T-helper 2 cell treated with Interferon-gamma antibody and Interleukin-4, amounts not matched to agents 5 μg/mL and 100 μg/mL, for 36 hours (primary cell): Measurements from ENCODE around the gene STRIP1.
A peak's percentile ranks its signal among the peaks of the same experiment; 100 is the strongest.

Source experiments
- DNase-seq: peaks from one replicate; pipeline ENCODE4 v3.0.0; 2021; ENCODE audit warnings: low spot score
- H3K27ac Mint-ChIP-seq: one replicate; pipeline ENCODE4 v1.8.0; 2021; ENCODE audit warnings: mild to moderate bottlenecking, mixed read lengths
- H3K27me3 Mint-ChIP-seq: one replicate; pipeline ENCODE4 v1.8.0; 2021; ENCODE audit warnings: low read depth, mixed read lengths
- H3K36me3 Mint-ChIP-seq: one replicate; pipeline ENCODE4 v1.8.0; 2021; ENCODE audit warnings: low read depth, mixed read lengths
- H3K4me1 Mint-ChIP-seq: one replicate; pipeline ENCODE4 v1.8.0; 2021; ENCODE audit warnings: low read depth, mixed read lengths
- H3K4me3 Mint-ChIP-seq: one replicate; pipeline ENCODE4 v1.8.0; 2022; ENCODE audit warnings: mild to moderate bottlenecking, moderate library complexity, mixed read lengths
- H3K9me3 Mint-ChIP-seq: one replicate; pipeline ENCODE4 v1.8.0; 2021; ENCODE audit warnings: mixed read lengths

The STRIP1 gene

GRCh38 chr1:109997867-109998229, 36.6 kb upstream of the STRIP1 start:
- no peak overlapping the region for H3K4me3 Mint-ChIP-seq
- DNase-seq, result no peak
- no peaks in the 10 kb centered on the region for H3K27me3 Mint-ChIP-seq
- no peak overlapping the region for H3K27ac Mint-ChIP-seq
- peaks cover 6% of the 10 kb centered on the region for H3K36me3 Mint-ChIP-seq
- H3K9me3 Mint-ChIP-seq, result no peaks in the 10 kb centered on the region
- H3K4me1 Mint-ChIP-seq, result peaks cover 12% of the 10 kb centered on the region

GRCh38 chr1:110002695-110003094, 31.7 kb upstream of the STRIP1 start:
- H3K36me3 Mint-ChIP-seq, result peaks cover 6% of the 10 kb centered on the region

GRCh38 chr1:110003747-110004428, 30.5 kb upstream of the STRIP1 start:
- peak overlapping the region; percentile 28 for H3K4me3 Mint-ChIP-seq
- H3K4me1 Mint-ChIP-seq, result peaks cover 27% of the 10 kb centered on the region
- peak; percentile 49 for DNase-seq
- no peaks in the 10 kb centered on the region for H3K27me3 Mint-ChIP-seq
- no peaks in the 10 kb centered on the region for H3K9me3 Mint-ChIP-seq
- H3K27ac Mint-ChIP-seq, result peak overlapping the region; percentile 27
- peaks cover 6% of the 10 kb centered on the region for H3K36me3 Mint-ChIP-seq

More at GRCh38 chr1:110002695-110003094, 31.7 kb upstream of the STRIP1 start:
- Mint-ChIP-seq H3K27me3 (no peaks in the 10 kb centered on the region), H3K4me1 (peaks cover 27% of the 10 kb centered on the region), H3K4me3 (no peak overlapping the region), H3K27ac (no peak overlapping the region), H3K9me3 (no peaks in the 10 kb centered on the region)
- DNase-seq, result no peak

GRCh38 chr1:110004583-110004982, 29.8 kb upstream of the STRIP1 start:
- Mint-ChIP-seq H3K36me3 (peaks cover 10% of the 10 kb centered on the region), H3K27ac (no peak overlapping the region), H3K27me3 (no peaks in the 10 kb centered on the region), H3K4me1 (peaks cover 24% of the 10 kb centered on the region), H3K9me3 (no peaks in the 10 kb centered on the region), H3K4me3 (no peak overlapping the region)
- no peak for DNase-seq

- no peak for DNase-seq
- no peak overlapping the region for H3K4me3 Mint-ChIP-seq
- H3K9me3 Mint-ChIP-seq, result no peaks in the 10 kb centered on the region
- H3K36me3 Mint-ChIP-seq, result peaks cover 19% of the 10 kb centered on the region
- no peak overlapping the region for H3K27ac Mint-ChIP-seq
- no peaks in the 10 kb centered on the region for H3K27me3 Mint-ChIP-seq
- H3K4me1 Mint-ChIP-seq, result peaks cover 24% of the 10 kb centered on the region
Measured at GRCh38 chr1:110005971-110006370, 28.5 kb upstream of the STRIP1 start.

GRCh38 chr1:110006516-110006915, 27.9 kb upstream of the STRIP1 start:
- H3K27ac Mint-ChIP-seq, result no peak overlapping the region
- peaks cover 26% of the 10 kb centered on the region for H3K4me1 Mint-ChIP-seq
- H3K36me3 Mint-ChIP-seq, result peaks cover 23% of the 10 kb centered on the region
- no peak for DNase-seq
- H3K4me3 Mint-ChIP-seq, result no peak overlapping the region
- no peaks in the 10 kb centered on the region for H3K9me3 Mint-ChIP-seq
- no peaks in the 10 kb centered on the region for H3K27me3 Mint-ChIP-seq

GRCh38 chr1:110007046-110007830, 27.2 kb upstream of the STRIP1 start:
- peaks cover 29% of the 10 kb centered on the region for H3K4me1 Mint-ChIP-seq
- H3K4me3 Mint-ChIP-seq, result no peak overlapping the region
- H3K27ac Mint-ChIP-seq, result no peak overlapping the region
- H3K27me3 Mint-ChIP-seq, result no peaks in the 10 kb centered on the region
- no peak for DNase-seq
- H3K9me3 Mint-ChIP-seq, result no peaks in the 10 kb centered on the region
- H3K36me3 Mint-ChIP-seq, result peaks cover 29% of the 10 kb centered on the region

- Mint-ChIP-seq H3K4me1 (peaks cover 14% of the 10 kb centered on the region), H3K27me3 (no peaks in the 10 kb centered on the region), H3K9me3 (no peaks in the 10 kb centered on the region), H3K27ac (no peak overlapping the region), H3K36me3 (peaks cover 32% of the 10 kb centered on the region), H3K4me3 (no peak overlapping the region)
- DNase-seq, result no peak
Measured at GRCh38 chr1:110008971-110009565, 25.4 kb upstream of the STRIP1 start.

- peak overlapping the region; percentile 16 for H3K27ac Mint-ChIP-seq
- H3K4me3 Mint-ChIP-seq, result no peak overlapping the region
- no peak for DNase-seq
- H3K27me3 Mint-ChIP-seq, result no peaks in the 10 kb centered on the region
- peaks cover 4% of the 10 kb centered on the region for H3K4me1 Mint-ChIP-seq
- H3K36me3 Mint-ChIP-seq, result peaks cover 45% of the 10 kb centered on the region
- no peaks in the 10 kb centered on the region for H3K9me3 Mint-ChIP-seq
Measured at GRCh38 chr1:110011527-110012041, 22.8 kb upstream of the STRIP1 start.

- H3K27ac Mint-ChIP-seq, result peak overlapping the region; percentile 14
- no peaks in the 10 kb centered on the region for H3K9me3 Mint-ChIP-seq
- H3K4me1 Mint-ChIP-seq, result peaks cover 4% of the 10 kb centered on the region
- H3K36me3 Mint-ChIP-seq, result peaks cover 48% of the 10 kb centered on the region
- H3K27me3 Mint-ChIP-seq, result no peaks in the 10 kb centered on the region
- DNase-seq, result no peak
- no peak overlapping the region for H3K4me3 Mint-ChIP-seq
Measured at GRCh38 chr1:110012100-110012780, 22.2 kb upstream of the STRIP1 start.

GRCh38 chr1:110017792-110018191, 16.6 kb upstream of the STRIP1 start:
- Mint-ChIP-seq H3K36me3 (peaks cover 55% of the 10 kb centered on the region), H3K27ac (no peak overlapping the region), H3K27me3 (no peaks in the 10 kb centered on the region), H3K4me3 (no peak overlapping the region), H3K4me1 (no peaks in the 10 kb centered on the region), H3K9me3 (no peaks in the 10 kb centered on the region)
- DNase-seq, result no peak

GRCh38 chr1:110018396-110018795, 16.0 kb upstream of the STRIP1 start:
- Mint-ChIP-seq H3K4me1 (no peaks in the 10 kb centered on the region), H3K27ac (no peak overlapping the region), H3K4me3 (no peak overlapping the region), H3K27me3 (no peaks in the 10 kb centered on the region), H3K9me3 (no peaks in the 10 kb centered on the region), H3K36me3 (peaks cover 58% of the 10 kb centered on the region)
- DNase-seq, result no peak

GRCh38 chr1:110019770-110020169, 14.7 kb upstream of the STRIP1 start:
- Mint-ChIP-seq H3K4me3 (no peak overlapping the region), H3K27me3 (no peaks in the 10 kb centered on the region), H3K27ac (no peak overlapping the region), H3K4me1 (no peaks in the 10 kb centered on the region), H3K36me3 (peaks cover 56% of the 10 kb centered on the region), H3K9me3 (no peaks in the 10 kb centered on the region)
- DNase-seq, result no peak

GRCh38 chr1:110021285-110021684, 13.1 kb upstream of the STRIP1 start:
- H3K36me3 Mint-ChIP-seq, result peaks cover 50% of the 10 kb centered on the region
- H3K9me3 Mint-ChIP-seq, result no peaks in the 10 kb centered on the region
- H3K4me1 Mint-ChIP-seq, result no peaks in the 10 kb centered on the region
- H3K27ac Mint-ChIP-seq, result no peak overlapping the region
- no peaks in the 10 kb centered on the region for H3K27me3 Mint-ChIP-seq
- DNase-seq, result no peak
- no peak overlapping the region for H3K4me3 Mint-ChIP-seq
